ENCODE results near the gene UNG.
A peak's percentile ranks its signal among the peaks of the same experiment; 100 is the strongest.

The UNG gene

DNA sequence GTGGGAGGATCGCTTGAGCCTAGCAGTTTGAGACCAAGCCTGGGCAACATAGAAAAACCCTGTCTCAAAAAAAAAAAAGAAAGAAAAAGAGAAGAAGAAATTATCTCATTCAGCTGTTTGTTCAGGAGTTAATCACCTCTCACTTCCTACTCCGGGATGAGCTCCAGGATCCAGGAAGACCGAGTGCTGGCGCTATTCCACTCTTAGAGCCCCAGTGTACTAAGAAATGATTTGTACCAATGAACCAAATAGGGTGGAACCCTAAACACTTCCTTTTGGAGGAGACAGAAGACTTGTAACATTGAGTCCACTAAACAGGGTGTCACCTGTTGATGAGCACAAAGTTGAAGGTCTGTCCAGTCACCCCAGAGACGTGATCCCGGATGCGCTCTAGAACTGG lies 7.7 kb upstream of the UNG start:
- ATAC-seq (ENCODE audit: insufficient read depth, low read depth) = no peak
- DNase-seq = no peak

DNA sequence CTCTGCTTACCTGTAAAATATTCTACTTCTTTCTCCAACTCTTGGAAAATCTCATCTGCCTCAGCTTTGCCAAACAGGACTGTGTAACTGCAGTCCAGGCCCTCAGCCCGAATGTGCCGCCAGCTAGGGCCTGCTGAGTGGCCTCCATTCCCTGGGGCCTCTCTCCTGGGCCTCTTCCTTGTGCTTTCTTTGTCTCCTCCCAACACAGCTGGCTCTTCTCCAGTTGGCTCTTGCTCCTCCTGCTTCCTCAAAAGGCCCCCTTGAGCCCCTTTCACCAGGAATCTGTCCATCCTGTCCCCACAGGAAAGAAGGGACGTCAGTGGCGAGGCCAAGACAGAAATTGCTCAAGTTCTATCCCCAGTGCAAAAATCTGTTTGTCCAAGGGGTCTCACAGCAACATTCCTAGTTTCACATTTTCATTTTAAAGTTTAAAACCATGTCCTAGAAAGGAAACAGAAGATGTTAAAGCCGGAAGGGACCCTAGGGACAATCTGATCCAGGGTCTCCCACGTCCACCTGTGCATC lies 4.8 kb upstream of the UNG start:
- H3K4me3 ChIP-seq (ENCODE audit: low read depth in 1 of 2, low read length in 2 of 2) = peak overlapping the region; percentile 38 to 74
- H3K79me2 ChIP-seq (ENCODE audit: insufficient read depth, low read length) = peaks cover 31% of the 10 kb centered on the region
- H3K4me2 ChIP-seq (ENCODE audit: insufficient read depth, low read length) = peak overlapping the region; percentile 86
- no peak for ATAC-seq (ENCODE audit: insufficient read depth, low read depth)
- no peaks in the 10 kb centered on the region for H3K9me3 ChIP-seq (ENCODE audit: insufficient read depth, low read length, severe bottlenecking)
- TF ChIP-seq, protein P1, sequence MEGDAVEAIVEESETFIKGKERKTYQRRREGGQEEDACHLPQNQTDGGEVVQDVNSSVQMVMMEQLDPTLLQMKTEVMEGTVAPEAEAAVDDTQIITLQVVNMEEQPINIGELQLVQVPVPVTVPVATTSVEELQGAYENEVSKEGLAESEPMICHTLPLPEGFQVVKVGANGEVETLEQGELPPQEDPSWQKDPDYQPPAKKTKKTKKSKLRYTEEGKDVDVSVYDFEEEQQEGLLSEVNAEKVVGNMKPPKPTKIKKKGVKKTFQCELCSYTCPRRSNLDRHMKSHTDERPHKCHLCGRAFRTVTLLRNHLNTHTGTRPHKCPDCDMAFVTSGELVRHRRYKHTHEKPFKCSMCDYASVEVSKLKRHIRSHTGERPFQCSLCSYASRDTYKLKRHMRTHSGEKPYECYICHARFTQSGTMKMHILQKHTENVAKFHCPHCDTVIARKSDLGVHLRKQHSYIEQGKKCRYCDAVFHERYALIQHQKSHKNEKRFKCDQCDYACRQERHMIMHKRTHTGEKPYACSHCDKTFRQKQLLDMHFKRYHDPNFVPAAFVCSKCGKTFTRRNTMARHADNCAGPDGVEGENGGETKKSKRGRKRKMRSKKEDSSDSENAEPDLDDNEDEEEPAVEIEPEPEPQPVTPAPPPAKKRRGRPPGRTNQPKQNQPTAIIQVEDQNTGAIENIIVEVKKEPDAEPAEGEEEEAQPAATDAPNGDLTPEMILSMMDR (IDR thresholded peaks at IDR 0.05; ENCODE audit: borderline replicate concordance, extremely low read depth, low read length, poor library complexity, severe bottlenecking) = no peak
- no peak for TF ChIP-seq EZH2 (IDR thresholded peaks at IDR 0.05; ENCODE audit: borderline replicate concordance, low read depth, low read length, severe bottlenecking)
- peak overlapping the region; percentile 74 for H3K27ac ChIP-seq (ENCODE audit: low read length)
- H3K27me3 ChIP-seq (ENCODE audit: insufficient read depth, low read length, poor library complexity) = no peaks in the 10 kb centered on the region
- peaks cover 47% of the 10 kb centered on the region for H3K36me3 ChIP-seq (ENCODE audit: insufficient read depth, low read length)
- H4K20me1 ChIP-seq (ENCODE audit: insufficient read depth, low read length) = no peaks in the 10 kb centered on the region; the same call in 1 of the 2 replicates
- peak overlapping the region; percentile 90 for H2AFZ ChIP-seq (ENCODE audit: low read depth, low read length)
- H3K4me1 ChIP-seq (ENCODE audit: insufficient read depth, low read length) = peaks cover 53% of the 10 kb centered on the region
- DNase-seq = peak; percentile 26
- peak overlapping the region; percentile 67 for H3K9ac ChIP-seq (ENCODE audit: low read depth, low read length)

More for the DNA sequence above, 7.7 kb upstream of the UNG start:
- Histone ChIP-seq H3K4me1 (ENCODE audit: insufficient read depth, low read length) (peaks cover 42% of the 10 kb centered on the region), H2AFZ (ENCODE audit: low read depth, low read length) (no peak overlapping the region), H3K36me3 (ENCODE audit: insufficient read depth, low read length) (peaks cover 72% of the 10 kb centered on the region), H3K9ac (ENCODE audit: low read depth, low read length) (no peak overlapping the region), H3K79me2 (ENCODE audit: insufficient read depth, low read length) (peaks cover 31% of the 10 kb centered on the region), H3K27me3 (ENCODE audit: insufficient read depth, low read length, poor library complexity) (no peaks in the 10 kb centered on the region), H3K27ac (ENCODE audit: low read length) (no peak overlapping the region), H4K20me1 (ENCODE audit: insufficient read depth, low read length) (peaks cover 3% of the 10 kb centered on the region; the same call in 1 of the 2 replicates), H3K4me2 (ENCODE audit: insufficient read depth, low read length) (no peak overlapping the region; the same call in 1 of the 2 replicates), H3K9me3 (ENCODE audit: insufficient read depth, low read length, severe bottlenecking) (no peaks in the 10 kb centered on the region), H3K4me3 (ENCODE audit: low read depth in 1 of 2, low read length in 2 of 2) (no peak overlapping the region)
- no peak for TF ChIP-seq EZH2 (IDR thresholded peaks at IDR 0.05; ENCODE audit: borderline replicate concordance, low read depth, low read length, severe bottlenecking)
- TF ChIP-seq, protein P1 (IDR thresholded peaks at IDR 0.05; ENCODE audit: borderline replicate concordance, extremely low read depth, low read length, poor library complexity, severe bottlenecking) = no peak

GRCh38 chr12:109093022-109093918 lies 4.1 kb upstream of the UNG start, which contains the start of gene ALKBH2:
Gene ALKBH2 (minus strand): TSS chr12:109093472. CDS start chr12:109092786, 686 bp downstream.
- H3K27me3 ChIP-seq (ENCODE audit: insufficient read depth, low read length, poor library complexity) = no peaks in the 10 kb centered on the region
- peak within 1 kb of the TSS; percentile 90 for H2AFZ ChIP-seq (ENCODE audit: low read depth, low read length)
- TF ChIP-seq, protein P1 (IDR thresholded peaks at IDR 0.05; ENCODE audit: borderline replicate concordance, extremely low read depth, low read length, poor library complexity, severe bottlenecking) = peak; percentile 98
- TF ChIP-seq EZH2 (IDR thresholded peaks at IDR 0.05; ENCODE audit: borderline replicate concordance, low read depth, low read length, severe bottlenecking) = no peak
- H3K4me3 ChIP-seq (ENCODE audit: low read depth in 1 of 2, low read length in 2 of 2) = peak within 1 kb of the TSS; percentile 38 to 74
- H3K79me2 ChIP-seq (ENCODE audit: insufficient read depth, low read length) = peaks cover 34% of the 10 kb centered on the region
- H3K9ac ChIP-seq (ENCODE audit: low read depth, low read length) = peak within 1 kb of the TSS; percentile 67
- peaks cover 55% of the 10 kb centered on the region for H3K4me1 ChIP-seq (ENCODE audit: insufficient read depth, low read length)
- H3K36me3 ChIP-seq (ENCODE audit: insufficient read depth, low read length) = peaks cover 41% of the 10 kb centered on the region
- H3K27ac ChIP-seq (ENCODE audit: low read length) = peak within 1 kb of the TSS; percentile 74
- H3K9me3 ChIP-seq (ENCODE audit: insufficient read depth, low read length, severe bottlenecking) = no peaks in the 10 kb centered on the region
- peak within 1 kb of the TSS; percentile 86 for H3K4me2 ChIP-seq (ENCODE audit: insufficient read depth, low read length)
- DNase-seq = peak; percentile 94
- peaks cover 2% of the 10 kb centered on the region; the same call in 1 of the 2 replicates for H4K20me1 ChIP-seq (ENCODE audit: insufficient read depth, low read length)
- ATAC-seq (ENCODE audit: insufficient read depth, low read depth) = peak; percentile 70

All from DND-41 (cell line).